AG09309 (cell line): ENCODE data around the gene NEURL1B.

Experiments used
- DNase-seq: peaks from one replicate; pipeline ENCODE4 v3.0.0-alpha.2; 2010; ENCODE audit warnings: low read depth
- H3K4me3 ChIP-seq: 2 replicates; pipeline ENCODE4 v1.5.1; 2011; ENCODE audit warnings: mild to moderate bottlenecking, low read depth, low read length, moderate library complexity; ENCODE audit not compliant: control insufficient read depth
- CTCF ChIP-seq: IDR thresholded peaks from 2 replicates; pipeline ENCODE4 v1.5.1; 2011; ENCODE audit warnings: mild to moderate bottlenecking, low read depth, low read length, inconsistent platforms; ENCODE audit not compliant: insufficient read depth, control insufficient read depth; ENCODE audit errors: missing control alignments

NEURL1B gene

GRCh38 chr5:172594867-172595466, 46.1 kb upstream of the NEURL1B start:
- H3K4me3 ChIP-seq: no peak overlapping the region
- DNase-seq: no peak
- no peak for TF ChIP-seq CTCF

GRCh38 chr5:172595596-172596455, 45.2 kb upstream of the NEURL1B start:
- H3K4me3 ChIP-seq: no peak overlapping the region
- no peak for DNase-seq
- no peak for TF ChIP-seq CTCF

DNA sequence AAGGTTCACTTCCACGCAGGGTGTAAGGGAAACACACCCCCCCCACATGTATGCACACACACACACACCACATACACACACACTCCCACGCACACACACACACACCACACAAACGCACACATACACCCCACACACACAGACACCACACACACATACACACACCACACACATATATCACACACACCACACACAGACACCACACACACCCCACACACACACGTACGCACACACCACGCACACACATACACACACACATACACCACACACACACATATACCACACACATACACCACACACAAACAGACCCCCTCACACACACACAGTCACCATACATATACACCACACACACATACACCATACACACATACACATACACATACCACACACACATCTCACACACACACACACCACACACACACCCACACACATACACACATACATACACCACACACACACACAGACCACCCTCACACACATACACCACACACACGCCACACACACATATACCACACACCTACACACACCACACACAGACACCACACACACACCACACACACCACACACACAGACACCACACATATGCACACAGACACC, 44.3 kb upstream of the NEURL1B start:
- no peak for DNase-seq
- no peak for TF ChIP-seq CTCF
- no peak overlapping the region for H3K4me3 ChIP-seq

GRCh38 chr5:172597755-172598155, 43.3 kb upstream of the NEURL1B start:
- TF ChIP-seq CTCF: no peak
- no peak for DNase-seq

GRCh38 chr5:172598251-172599203, 42.5 kb upstream of the NEURL1B start:
- no peak overlapping the region for H3K4me3 ChIP-seq
- no peak for DNase-seq
- TF ChIP-seq CTCF: no peak

More at GRCh38 chr5:172597755-172598155, 43.3 kb upstream of the NEURL1B start:
- H3K4me3 ChIP-seq: no peak overlapping the region

- H3K4me3 ChIP-seq: no peak overlapping the region
- no peak for DNase-seq
Observed at GRCh38 chr5:172599204-172599567, 41.9 kb upstream of the NEURL1B start.

More at GRCh38 chr5:172599204-172599567, 41.9 kb upstream of the NEURL1B start:
- TF ChIP-seq CTCF: no peak
